Liver (tissue), 9 donors: ENCODE results near the gene CAP2. TPM values are rescaled to one million over a fixed set of nuclear protein-coding genes. Genes with fewer than 3 reads are reported as not detected.
"Not testable (repeated sequence)": the region's sequence is repeated elsewhere in the genome, so short reads cannot be mapped to it uniquely, and the experiment has no call there.

Experiments used
- DNase-seq: peaks from one replicate; pipeline ENCODE4 v3.0.0-alpha.2; 2017; ENCODE audit warnings: low spot score
- H3K27ac ChIP-seq, 2 donors: one replicate each; pipeline ENCODE4 v1.7.0; 2013; ENCODE audit warnings: inconsistent platforms in 2 of 2, low read length in 2 of 2, control low read depth in 1 of 2, low read depth in 1 of 2, mild to moderate bottlenecking in 1 of 2
- H3K27me3 ChIP-seq, 4 donors: one replicate each; pipeline versions ENCODE4 v1.6.1 to v1.7.0; 2013; ENCODE audit warnings: low read length in 3 of 4, inconsistent platforms in 1 of 4, mild to moderate bottlenecking in 1 of 4, moderate library complexity in 1 of 4; ENCODE audit not compliant: control insufficient read depth in 4 of 4, insufficient read depth in 4 of 4
- H3K36me3 ChIP-seq, 4 donors: one replicate each; pipeline versions ENCODE4 v1.6.1 to v1.7.0; 2013; ENCODE audit warnings: low read length in 3 of 4, mild to moderate bottlenecking in 3 of 4, low read depth in 1 of 4, moderate library complexity in 1 of 4; ENCODE audit not compliant: control insufficient read depth in 4 of 4, insufficient read depth in 3 of 4
- H3K4me1 ChIP-seq, 4 donors: one replicate each; pipeline versions ENCODE4 v1.6.1 to v1.7.0; 2013; ENCODE audit warnings: low read length in 3 of 4, mild to moderate bottlenecking in 3 of 4, moderate library complexity in 1 of 4; ENCODE audit not compliant: control insufficient read depth in 4 of 4, insufficient read depth in 4 of 4
- H3K4me3 ChIP-seq, 3 donors: one replicate each; pipeline versions ENCODE4 v1.6.1 to v1.7.0; 2013; ENCODE audit warnings: low read length in 3 of 3, control low read depth in 1 of 3, low read depth in 1 of 3, mild to moderate bottlenecking in 1 of 3
- H3K9ac ChIP-seq, 2 donors: one replicate each; pipeline ENCODE4 v1.7.0; 2013; ENCODE audit warnings: low read length in 2 of 2, mild to moderate bottlenecking in 2 of 2, moderate library complexity in 2 of 2, control low read depth in 1 of 2, low read depth in 1 of 2
- H3K9me3 ChIP-seq, 4 donors: one replicate each; pipeline versions ENCODE4 v1.6.1 to v1.7.0; 2013; ENCODE audit warnings: low read length in 3 of 4; ENCODE audit not compliant: control insufficient read depth in 4 of 4
- ATF3 ChIP-seq: IDR thresholded peaks from 2 replicates; pipeline ENCODE4 v1.6.1; 2016; ENCODE audit warnings: antibody characterized with exemption
- CTCF ChIP-seq: fragments of 150-350 bp; IDR thresholded peaks from 2 replicates; pipeline ENCODE4 v1.5.1; 2017; ENCODE audit warnings: improper control_type of control experiment, low read depth, low read length; ENCODE audit not compliant: missing input control
- EGR1 ChIP-seq, 2 donors: IDR thresholded peaks; 2 replicates each; pipeline ENCODE4 v1.6.1; 2016 to 2018; ENCODE audit warnings: antibody characterized with exemption in 2 of 2, low read depth in 2 of 2
- FOXA2 ChIP-seq: IDR thresholded peaks from 2 replicates; pipeline ENCODE4 v1.6.1; 2016; ENCODE audit warnings: antibody characterized with exemption
- GABPA ChIP-seq, 2 donors: IDR thresholded peaks in 1 of 2; conservative IDR thresholded peaks in 1 of 2; 2 replicates each; pipeline ENCODE4 v1.6.1; 2016; ENCODE audit warnings: antibody characterized with exemption in 2 of 2, mild to moderate bottlenecking in 1 of 2, moderate library complexity in 1 of 2
- HNF4G ChIP-seq: IDR thresholded peaks from 2 replicates; pipeline ENCODE4 v1.6.1; 2016; ENCODE audit warnings: antibody characterized with exemption
- JUND ChIP-seq, 2 donors: IDR thresholded peaks; 2 replicates each; pipeline ENCODE4 v1.6.1; 2016; ENCODE audit warnings: antibody characterized with exemption in 2 of 2
- MAX ChIP-seq: IDR thresholded peaks from 2 replicates; pipeline ENCODE4 v1.6.1; 2016; ENCODE audit warnings: antibody characterized with exemption
- NR2F2 ChIP-seq: IDR thresholded peaks from 2 replicates; pipeline ENCODE4 v1.6.1; 2016; ENCODE audit warnings: antibody characterized with exemption
- RAD21 ChIP-seq, 2 donors: IDR thresholded peaks; 2 replicates each; pipeline ENCODE4 v1.6.1; 2016; ENCODE audit warnings: antibody characterized with exemption in 2 of 2, mild to moderate bottlenecking in 2 of 2
- REST ChIP-seq: IDR thresholded peaks from 2 replicates; pipeline ENCODE4 v1.6.1; 2016; ENCODE audit warnings: antibody characterized with exemption, mild to moderate bottlenecking
- RXRA ChIP-seq, 2 donors: IDR thresholded peaks; 2 replicates each; pipeline ENCODE4 v1.6.1; 2017 to 2018; ENCODE audit warnings: antibody characterized with exemption in 2 of 2, mild to moderate bottlenecking in 1 of 2
- TAF1 ChIP-seq: conservative IDR thresholded peaks from 2 replicates; pipeline ENCODE4 v1.6.1; 2016; ENCODE audit warnings: antibody characterized with exemption, mild to moderate bottlenecking
- WGBS: extraction: QIAGEN DNeasy Blood & Tissue Kit; methylation state at CpG from one replicate; pipeline ENCODE4 v1.1.7; 2013; 5-methylcytosine and 5-hydroxymethylcytosine counted together
- polyA plus RNA-seq, 2 donors: library from polyadenylated mRNA; stranded (reverse) in 1 of 2; unstranded in 1 of 2; fragments of 200-250 nt in 1 of 2; fragments of >200 nt in 1 of 2; fragmentation: Nextera tagmentation in 1 of 2; extraction: Ambion mirVana in 1 of 2; gene quantifications; one replicate each; pipeline versions ENCODE4 v1.2.1 to v1.2.3, GENCODE V29; 2013 to 2015
- total RNA-seq, 2 donors: library from RNA; depleted of rRNA; stranded (reverse); fragments of >200 nt; gene quantifications; one replicate each; pipeline ENCODE4 v1.2.3, GENCODE V29; 2014
- donor health status: healthy.
- donor health status: healthy.
- donor health status: healthy.
- donor health status: healthy.
- donor health status: healthy.

CAP2 gene
- total and polyA plus RNA-seq, 4 donors, result 1.2 to 6.4 (median 2.5) TPM

GRCh38 chr6:17410281-17410680 is 16.9 kb downstream of the CAP2 start:
- Histone ChIP-seq H3K4me1 (peaks cover 0 to 4% (median 0%) of the 10 kb centered on the region in 4 donors), H3K27me3 (no peaks in the 10 kb centered on the region)
- TF ChIP-seq JUND (IDR thresholded peaks at IDR 0.05), result no peak
- TF ChIP-seq ATF3, result no peak
- TF ChIP-seq CTCF, result no peak
- TF ChIP-seq FOXA2, result no peak

GRCh38 chr6:17413313-17413750 is 19.9 kb downstream of the CAP2 start:
- Histone ChIP-seq H3K36me3 (no peaks in the 10 kb centered on the region), H3K27ac (no peak overlapping the region), H3K4me3 (no peak overlapping the region), H3K4me1 (no peaks in the 10 kb centered on the region), H3K9ac (no peak overlapping the region), H3K9me3 (peaks cover 0 to 2% (median 0%) of the 10 kb centered on the region in 4 donors), H3K27me3 (no peaks in the 10 kb centered on the region)
- 81% methylated on average over 5 of the region's 5 CpGs for WGBS
- DNase-seq, result no peak
- TF ChIP-seq EGR1 (IDR thresholded peaks at IDR 0.05; ENCODE audit: low read depth in 2 of 2) (no peak), RAD21 (IDR thresholded peaks at IDR 0.05) (no peak), HNF4G (no peak), MAX (no peak), ATF3 (no peak), NR2F2 (no peak), GABPA (IDR thresholded peaks at IDR 0.05 in 1 of 2, conservative IDR thresholded peaks at IDR 0.05 in 1 of 2) (no peak)

More at GRCh38 chr6:17410281-17410680, 16.9 kb downstream of the CAP2 start:
- peaks cover 0 to 2% (median 0%) of the 10 kb centered on the region in 4 donors for H3K9me3 ChIP-seq
- H3K4me3 ChIP-seq, result no peak overlapping the region
- no peak overlapping the region for H3K9ac ChIP-seq
- H3K36me3 ChIP-seq, result no peaks in the 10 kb centered on the region
- no peak for DNase-seq
- 99% methylated on average over 4 of the region's 4 CpGs for WGBS
- no peak overlapping the region for H3K27ac ChIP-seq

- 88% methylated on average over 1 of the region's 1 CpG for WGBS
- H3K36me3 ChIP-seq, H3K27ac ChIP-seq, DNase-seq, H3K9ac ChIP-seq, H3K9me3 ChIP-seq, H3K4me1 ChIP-seq, H3K4me3 ChIP-seq, H3K27me3 ChIP-seq: not testable (repeated sequence)
These were observed 21.0 kb downstream of the CAP2 start for GRCh38 chr6:17414395-17414794.

GRCh38 chr6:17415321-17415720 is 21.9 kb downstream of the CAP2 start:
- no peak for DNase-seq
- TF ChIP-seq JUND (IDR thresholded peaks at IDR 0.05) (no peak), REST (no peak), RXRA (IDR thresholded peaks at IDR 0.05) (no peak), TAF1 (no peak)
- Histone ChIP-seq H3K4me3 (no peak overlapping the region), H3K9ac (no peak overlapping the region), H3K36me3 (no peaks in the 10 kb centered on the region), H3K9me3 (peaks cover 0 to 2% (median 0%) of the 10 kb centered on the region in 4 donors), H3K4me1 (no peaks in the 10 kb centered on the region), H3K27me3 (no peaks in the 10 kb centered on the region), H3K27ac (no peak overlapping the region)
- 98% methylated on average over 2 of the region's 2 CpGs for WGBS
